ENCODE results near the gene BID.

DNA sequence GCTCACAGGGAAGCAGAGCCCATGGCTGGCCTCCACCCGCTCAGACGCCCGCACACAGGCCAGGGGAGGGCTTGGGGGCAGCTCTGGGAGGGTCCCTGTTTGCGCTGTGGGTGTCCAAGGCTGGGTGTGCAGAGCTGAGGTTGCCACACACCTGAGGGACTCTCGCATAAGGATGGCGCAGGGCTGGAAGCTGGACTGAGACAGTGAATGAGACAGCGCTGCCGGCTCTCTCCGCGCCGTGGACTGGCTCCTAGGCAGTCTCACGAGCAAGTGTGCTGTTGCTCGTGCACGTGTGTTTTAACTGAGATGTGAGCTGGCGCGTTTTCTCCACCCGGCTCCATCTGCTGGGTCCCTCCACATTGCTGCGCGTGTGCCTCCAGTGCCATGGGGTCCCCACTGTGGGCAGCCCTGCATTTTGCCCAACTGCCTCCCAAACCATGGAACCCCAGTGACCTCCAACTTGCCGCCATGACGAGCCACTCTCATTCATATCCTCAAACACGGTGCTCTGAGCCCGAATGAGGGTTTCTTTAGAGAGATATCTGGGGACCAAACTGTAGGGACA is 4.2 kb upstream of the BID start:
- TF ChIP-seq EZH2 (IDR thresholded peaks at IDR 0.05) (no peak), POLR2A (IDR thresholded peaks at IDR 0.05; ENCODE audit: borderline replicate concordance, extremely low read depth, insufficient read depth, insufficient read length) (no peak), SIN3A (IDR thresholded peaks at IDR 0.05; ENCODE audit: low read depth) (no peak), ZNF274 (IDR thresholded peaks at IDR 0.05; ENCODE audit: low read depth, low read length) (no peak), ELF1 (IDR thresholded peaks at IDR 0.05; ENCODE audit: borderline replicate concordance, low read depth) (no peak), YY1 (IDR thresholded peaks at IDR 0.05; ENCODE audit: extremely low read depth, insufficient replicate concordance, low read depth, low read length) (no peak)
- TF ChIP-seq, protein P1, sequence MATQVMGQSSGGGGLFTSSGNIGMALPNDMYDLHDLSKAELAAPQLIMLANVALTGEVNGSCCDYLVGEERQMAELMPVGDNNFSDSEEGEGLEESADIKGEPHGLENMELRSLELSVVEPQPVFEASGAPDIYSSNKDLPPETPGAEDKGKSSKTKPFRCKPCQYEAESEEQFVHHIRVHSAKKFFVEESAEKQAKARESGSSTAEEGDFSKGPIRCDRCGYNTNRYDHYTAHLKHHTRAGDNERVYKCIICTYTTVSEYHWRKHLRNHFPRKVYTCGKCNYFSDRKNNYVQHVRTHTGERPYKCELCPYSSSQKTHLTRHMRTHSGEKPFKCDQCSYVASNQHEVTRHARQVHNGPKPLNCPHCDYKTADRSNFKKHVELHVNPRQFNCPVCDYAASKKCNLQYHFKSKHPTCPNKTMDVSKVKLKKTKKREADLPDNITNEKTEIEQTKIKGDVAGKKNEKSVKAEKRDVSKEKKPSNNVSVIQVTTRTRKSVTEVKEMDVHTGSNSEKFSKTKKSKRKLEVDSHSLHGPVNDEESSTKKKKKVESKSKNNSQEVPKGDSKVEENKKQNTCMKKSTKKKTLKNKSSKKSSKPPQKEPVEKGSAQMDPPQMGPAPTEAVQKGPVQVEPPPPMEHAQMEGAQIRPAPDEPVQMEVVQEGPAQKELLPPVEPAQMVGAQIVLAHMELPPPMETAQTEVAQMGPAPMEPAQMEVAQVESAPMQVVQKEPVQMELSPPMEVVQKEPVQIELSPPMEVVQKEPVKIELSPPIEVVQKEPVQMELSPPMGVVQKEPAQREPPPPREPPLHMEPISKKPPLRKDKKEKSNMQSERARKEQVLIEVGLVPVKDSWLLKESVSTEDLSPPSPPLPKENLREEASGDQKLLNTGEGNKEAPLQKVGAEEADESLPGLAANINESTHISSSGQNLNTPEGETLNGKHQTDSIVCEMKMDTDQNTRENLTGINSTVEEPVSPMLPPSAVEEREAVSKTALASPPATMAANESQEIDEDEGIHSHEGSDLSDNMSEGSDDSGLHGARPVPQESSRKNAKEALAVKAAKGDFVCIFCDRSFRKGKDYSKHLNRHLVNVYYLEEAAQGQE (IDR thresholded peaks at IDR 0.05; ENCODE audit: low read depth) = no peak
- TF ChIP-seq, protein P2, sequence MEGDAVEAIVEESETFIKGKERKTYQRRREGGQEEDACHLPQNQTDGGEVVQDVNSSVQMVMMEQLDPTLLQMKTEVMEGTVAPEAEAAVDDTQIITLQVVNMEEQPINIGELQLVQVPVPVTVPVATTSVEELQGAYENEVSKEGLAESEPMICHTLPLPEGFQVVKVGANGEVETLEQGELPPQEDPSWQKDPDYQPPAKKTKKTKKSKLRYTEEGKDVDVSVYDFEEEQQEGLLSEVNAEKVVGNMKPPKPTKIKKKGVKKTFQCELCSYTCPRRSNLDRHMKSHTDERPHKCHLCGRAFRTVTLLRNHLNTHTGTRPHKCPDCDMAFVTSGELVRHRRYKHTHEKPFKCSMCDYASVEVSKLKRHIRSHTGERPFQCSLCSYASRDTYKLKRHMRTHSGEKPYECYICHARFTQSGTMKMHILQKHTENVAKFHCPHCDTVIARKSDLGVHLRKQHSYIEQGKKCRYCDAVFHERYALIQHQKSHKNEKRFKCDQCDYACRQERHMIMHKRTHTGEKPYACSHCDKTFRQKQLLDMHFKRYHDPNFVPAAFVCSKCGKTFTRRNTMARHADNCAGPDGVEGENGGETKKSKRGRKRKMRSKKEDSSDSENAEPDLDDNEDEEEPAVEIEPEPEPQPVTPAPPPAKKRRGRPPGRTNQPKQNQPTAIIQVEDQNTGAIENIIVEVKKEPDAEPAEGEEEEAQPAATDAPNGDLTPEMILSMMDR (IDR thresholded peaks at IDR 0.05 in 2 of 3, conservative IDR thresholded peaks at IDR 0.05 in 1 of 3; ENCODE audit: borderline replicate concordance in 1 of 3, insufficient read depth in 1 of 3, low read depth in 2 of 3, low read length in 2 of 3) = no peak
- TF ChIP-seq, protein P3, sequence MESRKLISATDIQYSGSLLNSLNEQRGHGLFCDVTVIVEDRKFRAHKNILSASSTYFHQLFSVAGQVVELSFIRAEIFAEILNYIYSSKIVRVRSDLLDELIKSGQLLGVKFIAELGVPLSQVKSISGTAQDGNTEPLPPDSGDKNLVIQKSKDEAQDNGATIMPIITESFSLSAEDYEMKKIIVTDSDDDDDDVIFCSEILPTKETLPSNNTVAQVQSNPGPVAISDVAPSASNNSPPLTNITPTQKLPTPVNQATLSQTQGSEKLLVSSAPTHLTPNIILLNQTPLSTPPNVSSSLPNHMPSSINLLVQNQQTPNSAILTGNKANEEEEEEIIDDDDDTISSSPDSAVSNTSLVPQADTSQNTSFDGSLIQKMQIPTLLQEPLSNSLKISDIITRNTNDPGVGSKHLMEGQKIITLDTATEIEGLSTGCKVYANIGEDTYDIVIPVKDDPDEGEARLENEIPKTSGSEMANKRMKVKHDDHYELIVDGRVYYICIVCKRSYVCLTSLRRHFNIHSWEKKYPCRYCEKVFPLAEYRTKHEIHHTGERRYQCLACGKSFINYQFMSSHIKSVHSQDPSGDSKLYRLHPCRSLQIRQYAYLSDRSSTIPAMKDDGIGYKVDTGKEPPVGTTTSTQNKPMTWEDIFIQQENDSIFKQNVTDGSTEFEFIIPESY (IDR thresholded peaks at IDR 0.05; ENCODE audit: extremely low read depth, insufficient replicate concordance, low read length) = no peak
